ENCODE data around the gene DARS1. TPM values are rescaled to one million over a fixed set of nuclear protein-coding genes. Genes with fewer than 3 reads are reported as not detected.
A peak's percentile ranks its signal among the peaks of the same experiment; 100 is the strongest.

The DARS1 gene
- total RNA-seq, 6 experiments from 2014 or later, result 19.9 to 49.1 (median 34.8) TPM

GRCh38 chr2:136021976-136022375 is 36.5 kb upstream of the DARS1 start:
- H3K27me3 ChIP-seq, result no peaks in the 10 kb centered on the region
- H3K27ac ChIP-seq, result no peak overlapping the region
- intact Hi-C loops (cut with DNase I), result no loop called here
- no peak for TF ChIP-seq POLR2A (IDR thresholded peaks at IDR 0.05)
- TF ChIP-seq CTCF (IDR thresholded peaks at IDR 0.05), result no peak
- H3K36me3 ChIP-seq, result no peaks in the 10 kb centered on the region
- 64% methylated on average over 4 of the region's 4 CpGs for WGBS (ENCODE audit: insufficient coverage, low coverage, low lambda C conversion rate, missing lambda C conversion rate)
- DNase-seq (no peak), ATAC-seq (no peak)
- no peak overlapping the region for H3K4me3 ChIP-seq
- no peaks in the 10 kb centered on the region for H3K9me3 ChIP-seq
- H3K4me1 ChIP-seq, result no peaks in the 10 kb centered on the region

DNA sequence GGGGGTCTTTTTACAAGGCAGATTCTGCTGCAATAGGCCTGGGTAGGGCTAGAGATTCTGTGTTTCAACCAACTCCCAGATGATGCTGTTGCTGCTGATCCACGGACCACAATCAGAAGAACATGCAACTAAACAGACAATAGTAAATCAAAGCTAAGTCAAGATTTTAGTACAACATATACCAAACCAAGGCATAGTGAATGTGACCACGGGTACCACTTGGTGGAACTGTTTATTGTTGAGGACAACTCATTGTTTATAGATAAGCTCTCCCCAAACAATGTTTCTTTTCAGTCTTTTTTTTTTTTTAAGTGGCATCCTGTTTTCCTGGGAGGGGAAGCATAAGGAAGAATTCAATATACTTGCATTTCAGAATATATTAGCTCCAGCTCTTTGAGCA is 36.0 kb upstream of the DARS1 start:
- intact Hi-C loops (cut with DNase I), result no loop called here
- no peaks in the 10 kb centered on the region for H3K36me3 ChIP-seq
- no peak for TF ChIP-seq CTCF (IDR thresholded peaks at IDR 0.05)
- no peak for TF ChIP-seq POLR2A (IDR thresholded peaks at IDR 0.05)
- H3K4me3 ChIP-seq, result no peak overlapping the region
- no peaks in the 10 kb centered on the region for H3K27me3 ChIP-seq
- no peaks in the 10 kb centered on the region for H3K9me3 ChIP-seq
- H3K27ac ChIP-seq, result no peak overlapping the region
- H3K4me1 ChIP-seq, result no peaks in the 10 kb centered on the region
- ATAC-seq, result no peak
- DNase-seq, result no peak
- 42% methylated on average over 2 of the region's 2 CpGs for WGBS (ENCODE audit: insufficient coverage, low coverage, low lambda C conversion rate, missing lambda C conversion rate)

DNA sequence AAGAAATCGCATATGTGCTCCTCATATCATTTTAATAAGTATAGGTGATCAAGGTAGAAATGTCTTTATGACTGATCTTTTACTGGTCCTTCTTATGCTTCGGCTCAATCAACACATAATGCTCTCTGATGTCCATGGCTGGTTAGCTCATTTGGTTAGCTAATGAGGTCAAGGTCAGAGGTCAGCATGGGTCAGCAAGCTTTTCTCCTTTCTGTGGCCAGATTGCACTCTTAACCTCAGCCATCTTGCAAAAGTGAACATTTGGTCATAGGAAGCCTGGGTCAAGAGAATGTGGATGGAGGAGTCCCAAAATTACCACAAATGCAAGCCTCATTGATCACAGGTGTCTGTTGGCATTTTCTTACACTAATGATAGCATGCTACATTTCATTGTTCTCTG is 35.4 kb upstream of the DARS1 start:
- Histone ChIP-seq H3K27ac (no peak overlapping the region), H3K4me1 (no peaks in the 10 kb centered on the region), H3K27me3 (no peaks in the 10 kb centered on the region), H3K36me3 (no peaks in the 10 kb centered on the region), H3K9me3 (no peaks in the 10 kb centered on the region), H3K4me3 (no peak overlapping the region)
- DNase-seq (no peak), ATAC-seq (no peak)
- WGBS (ENCODE audit: insufficient coverage, low coverage, low lambda C conversion rate, missing lambda C conversion rate), result 79% methylated on average over 2 of the region's 2 CpGs
- intact Hi-C loops (cut with DNase I), result no loop called here
- TF ChIP-seq CTCF (IDR thresholded peaks at IDR 0.05) (no peak), POLR2A (IDR thresholded peaks at IDR 0.05) (no peak)

GRCh38 chr2:136019825-136020224 is 34.4 kb upstream of the DARS1 start:
- Histone ChIP-seq H3K36me3 (no peaks in the 10 kb centered on the region), H3K27me3 (no peaks in the 10 kb centered on the region), H3K9me3 (no peaks in the 10 kb centered on the region), H3K27ac (no peak overlapping the region), H3K4me1 (no peaks in the 10 kb centered on the region), H3K4me3 (no peak overlapping the region)
- ATAC-seq (no peak), DNase-seq (no peak)
- TF ChIP-seq POLR2A (IDR thresholded peaks at IDR 0.05) (no peak), CTCF (IDR thresholded peaks at IDR 0.05) (no peak)
- 73% methylated on average over 5 of the region's 8 CpGs for WGBS (ENCODE audit: insufficient coverage, low coverage, low lambda C conversion rate, missing lambda C conversion rate)
- intact Hi-C loops (cut with DNase I), result no loop called here

DNA sequence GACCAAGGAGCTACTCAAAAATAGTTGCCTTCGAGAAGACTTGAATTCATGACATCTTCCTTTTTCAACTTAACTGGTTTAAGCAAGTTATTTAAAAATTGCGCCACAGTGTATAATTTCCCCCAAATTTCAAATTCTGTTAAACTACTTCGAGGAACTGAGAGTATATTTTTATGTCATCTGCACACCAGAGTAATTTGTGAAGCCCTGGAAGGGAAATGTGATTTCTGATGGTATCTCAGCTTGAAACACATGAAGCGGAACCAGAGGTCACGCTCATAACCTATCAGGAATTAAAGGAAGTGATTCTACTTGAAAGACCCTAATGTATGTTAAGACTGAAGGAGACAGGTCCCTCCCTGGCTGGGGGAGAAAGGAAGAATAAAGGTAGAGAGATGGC is 33.9 kb upstream of the DARS1 start:
- no peak overlapping the region for H3K27ac ChIP-seq
- WGBS (ENCODE audit: insufficient coverage, low coverage, low lambda C conversion rate, missing lambda C conversion rate), result 47% methylated on average over 5 of the region's 5 CpGs
- TF ChIP-seq POLR2A (IDR thresholded peaks at IDR 0.05), result no peak
- no peaks in the 10 kb centered on the region for H3K9me3 ChIP-seq
- intact Hi-C loops (cut with DNase I), result no loop called here
- H3K27me3 ChIP-seq, result no peaks in the 10 kb centered on the region
- no peak overlapping the region for H3K4me3 ChIP-seq
- H3K36me3 ChIP-seq, result no peaks in the 10 kb centered on the region
- DNase-seq (no peak), ATAC-seq (peak; percentile 32 to 60 (median 48))
- no peaks in the 10 kb centered on the region for H3K4me1 ChIP-seq

Measured in right lobe of liver (tissue), 6 donors.